ENCODE results near the gene OSBPL5. TPM values are rescaled to one million over a fixed set of nuclear protein-coding genes. Genes with fewer than 3 reads are reported as not detected.

Gene OSBPL5
- polyA plus RNA-seq, 2 of the 4 experiments (the other 2 are of a cell fraction), result 1.6 to 4.6 TPM

DNA sequence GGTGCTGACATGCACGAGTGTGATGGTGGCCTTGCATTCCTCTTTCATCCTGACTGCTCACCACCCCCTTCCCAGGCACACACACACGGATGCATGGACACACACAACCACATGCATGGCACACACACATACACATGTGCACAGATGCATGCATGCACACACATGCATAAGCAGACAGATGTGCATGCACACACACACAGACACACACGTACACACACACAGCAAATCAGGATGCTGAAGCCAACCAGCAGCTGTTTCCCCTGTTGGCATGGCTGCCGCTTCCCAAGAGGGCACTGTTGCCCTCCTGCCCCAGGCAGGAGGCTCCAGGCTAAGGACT is 15.3 kb downstream of the OSBPL5 start:
- Histone ChIP-seq H3K4me3 (no peak overlapping the region), H3K27ac (no peak overlapping the region), H3K9me3 (no peaks in the 10 kb centered on the region), H3K4me2 (no peak overlapping the region), H3K4me1 (peaks cover 14% of the 10 kb centered on the region; the same call in 2 of the 3 replicates)
- TF ChIP-seq PHF8 (IDR thresholded peaks at IDR 0.05; ENCODE audit: borderline replicate concordance, low read depth), result no peak
- TF ChIP-seq, protein P1, sequence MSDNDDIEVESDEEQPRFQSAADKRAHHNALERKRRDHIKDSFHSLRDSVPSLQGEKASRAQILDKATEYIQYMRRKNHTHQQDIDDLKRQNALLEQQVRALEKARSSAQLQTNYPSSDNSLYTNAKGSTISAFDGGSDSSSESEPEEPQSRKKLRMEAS (IDR thresholded peaks at IDR 0.05), result no peak
- TF ChIP-seq MAZ (IDR thresholded peaks at IDR 0.05; ENCODE audit: borderline replicate concordance, low read depth, low read length), result no peak
- no peak for TF ChIP-seq EP300 (IDR thresholded peaks at IDR 0.05)
- no peak for TF ChIP-seq SMC3 (IDR thresholded peaks at IDR 0.05)
- DNase-seq (ENCODE audit: low read depth in 1 of 2, low spot score in 1 of 2) (no peak), ATAC-seq (no peak), FAIRE-seq (no peak)
- ChIA-PET CTCF (interaction anchor here (0.7 to 1.4 kb wide), 2 partner anchors 26 to 113 kb away, joined by 3 read pairs; no protein-coding TSS in a partner anchor), POLR2A (no interaction called here)
- 91% methylated on average over 4 of the region's 4 CpGs for WGBS (ENCODE audit: missing lambda C conversion rate)

DNA sequence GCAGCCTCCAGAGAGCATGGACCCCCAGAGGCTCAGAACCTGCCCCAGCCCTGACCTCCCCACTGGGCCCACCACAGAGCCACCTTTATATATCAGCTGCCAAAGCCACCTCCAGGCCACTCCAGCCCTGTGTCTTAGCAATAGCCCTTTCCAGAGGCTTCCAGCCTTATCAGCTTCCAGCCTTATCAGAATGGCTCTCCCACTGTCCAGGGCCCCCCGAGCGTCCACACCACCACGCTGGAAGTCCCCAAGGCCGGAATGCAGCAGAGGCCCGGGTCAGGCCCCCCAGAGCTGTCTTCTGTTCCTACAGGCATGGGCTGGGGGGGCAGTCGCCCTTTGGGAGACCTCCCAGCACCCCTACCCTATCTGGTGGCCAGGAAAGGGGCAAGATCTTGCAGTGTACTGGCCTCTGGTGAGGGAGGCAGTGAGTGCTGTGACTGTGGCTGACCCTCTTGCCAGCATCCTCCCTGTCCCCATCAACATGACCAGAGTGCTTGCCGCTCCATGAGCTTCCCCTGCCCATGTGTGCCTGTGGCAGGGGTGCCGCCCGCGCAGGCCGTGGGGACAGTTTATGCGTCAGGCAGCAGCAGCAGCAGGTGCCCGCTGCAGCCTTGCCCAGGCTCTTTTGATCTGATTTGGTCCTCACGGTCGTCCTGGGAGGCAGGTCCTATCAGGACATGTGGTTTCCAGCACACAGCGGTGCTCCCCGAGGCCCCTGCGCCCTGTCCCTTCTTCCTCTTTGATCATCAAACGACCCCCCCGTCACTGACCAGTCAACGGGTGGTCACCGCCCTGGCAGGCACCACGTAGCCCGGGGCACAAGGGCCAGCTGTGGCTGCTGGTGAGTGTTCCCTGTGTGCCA is 15.9 kb downstream of the OSBPL5 start:
- H3K4me1 ChIP-seq, result peaks cover 11% of the 10 kb centered on the region; the same call in 2 of the 3 replicates
- DNase-seq (ENCODE audit: low read depth in 1 of 2, low spot score in 1 of 2) (no peak), FAIRE-seq (no peak), ATAC-seq (0 out of 6 replicates have a peak, but pooled peaks of 1 of the 2 experiments have one; percentile 13)
- 90% methylated on average over 6 of the region's 24 CpGs for WGBS (ENCODE audit: missing lambda C conversion rate)
- CTCF ChIA-PET, result no interaction called here
- H3K4me2 ChIP-seq, result no peak overlapping the region
- no peaks in the 10 kb centered on the region for H3K9me3 ChIP-seq
- no peak overlapping the region for H3K27ac ChIP-seq
- TF ChIP-seq, protein P2, sequence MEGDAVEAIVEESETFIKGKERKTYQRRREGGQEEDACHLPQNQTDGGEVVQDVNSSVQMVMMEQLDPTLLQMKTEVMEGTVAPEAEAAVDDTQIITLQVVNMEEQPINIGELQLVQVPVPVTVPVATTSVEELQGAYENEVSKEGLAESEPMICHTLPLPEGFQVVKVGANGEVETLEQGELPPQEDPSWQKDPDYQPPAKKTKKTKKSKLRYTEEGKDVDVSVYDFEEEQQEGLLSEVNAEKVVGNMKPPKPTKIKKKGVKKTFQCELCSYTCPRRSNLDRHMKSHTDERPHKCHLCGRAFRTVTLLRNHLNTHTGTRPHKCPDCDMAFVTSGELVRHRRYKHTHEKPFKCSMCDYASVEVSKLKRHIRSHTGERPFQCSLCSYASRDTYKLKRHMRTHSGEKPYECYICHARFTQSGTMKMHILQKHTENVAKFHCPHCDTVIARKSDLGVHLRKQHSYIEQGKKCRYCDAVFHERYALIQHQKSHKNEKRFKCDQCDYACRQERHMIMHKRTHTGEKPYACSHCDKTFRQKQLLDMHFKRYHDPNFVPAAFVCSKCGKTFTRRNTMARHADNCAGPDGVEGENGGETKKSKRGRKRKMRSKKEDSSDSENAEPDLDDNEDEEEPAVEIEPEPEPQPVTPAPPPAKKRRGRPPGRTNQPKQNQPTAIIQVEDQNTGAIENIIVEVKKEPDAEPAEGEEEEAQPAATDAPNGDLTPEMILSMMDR (IDR thresholded peaks at IDR 0.05), result no peak
- TF ChIP-seq EP300 (IDR thresholded peaks at IDR 0.05) (no peak), CHD2 (IDR thresholded peaks at IDR 0.05; ENCODE audit: low read length, partially characterized antibody) (no peak), RCOR1 (IDR thresholded peaks at IDR 0.05; ENCODE audit: low read depth, low read length) (no peak), KDM1A (IDR thresholded peaks at IDR 0.05; ENCODE audit: low read depth) (no peak), EHF (CRISPR knock-in tag; IDR thresholded peaks at IDR 0.05) (no peak)
- TF ChIP-seq, protein P3, sequence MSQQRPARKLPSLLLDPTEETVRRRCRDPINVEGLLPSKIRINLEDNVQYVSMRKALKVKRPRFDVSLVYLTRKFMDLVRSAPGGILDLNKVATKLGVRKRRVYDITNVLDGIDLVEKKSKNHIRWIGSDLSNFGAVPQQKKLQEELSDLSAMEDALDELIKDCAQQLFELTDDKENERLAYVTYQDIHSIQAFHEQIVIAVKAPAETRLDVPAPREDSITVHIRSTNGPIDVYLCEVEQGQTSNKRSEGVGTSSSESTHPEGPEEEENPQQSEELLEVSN (IDR thresholded peaks at IDR 0.05; ENCODE audit: borderline replicate concordance, low read depth), result no peak
- TF ChIP-seq, protein P4, sequence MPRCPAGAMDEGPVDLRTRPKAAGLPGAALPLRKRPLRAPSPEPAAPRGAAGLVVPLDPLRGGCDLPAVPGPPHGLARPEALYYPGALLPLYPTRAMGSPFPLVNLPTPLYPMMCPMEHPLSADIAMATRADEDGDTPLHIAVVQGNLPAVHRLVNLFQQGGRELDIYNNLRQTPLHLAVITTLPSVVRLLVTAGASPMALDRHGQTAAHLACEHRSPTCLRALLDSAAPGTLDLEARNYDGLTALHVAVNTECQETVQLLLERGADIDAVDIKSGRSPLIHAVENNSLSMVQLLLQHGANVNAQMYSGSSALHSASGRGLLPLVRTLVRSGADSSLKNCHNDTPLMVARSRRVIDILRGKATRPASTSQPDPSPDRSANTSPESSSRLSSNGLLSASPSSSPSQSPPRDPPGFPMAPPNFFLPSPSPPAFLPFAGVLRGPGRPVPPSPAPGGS (IDR thresholded peaks at IDR 0.05), result no peak
- POLR2A ChIA-PET, result no interaction called here
- no peak overlapping the region for H3K4me3 ChIP-seq

DNA sequence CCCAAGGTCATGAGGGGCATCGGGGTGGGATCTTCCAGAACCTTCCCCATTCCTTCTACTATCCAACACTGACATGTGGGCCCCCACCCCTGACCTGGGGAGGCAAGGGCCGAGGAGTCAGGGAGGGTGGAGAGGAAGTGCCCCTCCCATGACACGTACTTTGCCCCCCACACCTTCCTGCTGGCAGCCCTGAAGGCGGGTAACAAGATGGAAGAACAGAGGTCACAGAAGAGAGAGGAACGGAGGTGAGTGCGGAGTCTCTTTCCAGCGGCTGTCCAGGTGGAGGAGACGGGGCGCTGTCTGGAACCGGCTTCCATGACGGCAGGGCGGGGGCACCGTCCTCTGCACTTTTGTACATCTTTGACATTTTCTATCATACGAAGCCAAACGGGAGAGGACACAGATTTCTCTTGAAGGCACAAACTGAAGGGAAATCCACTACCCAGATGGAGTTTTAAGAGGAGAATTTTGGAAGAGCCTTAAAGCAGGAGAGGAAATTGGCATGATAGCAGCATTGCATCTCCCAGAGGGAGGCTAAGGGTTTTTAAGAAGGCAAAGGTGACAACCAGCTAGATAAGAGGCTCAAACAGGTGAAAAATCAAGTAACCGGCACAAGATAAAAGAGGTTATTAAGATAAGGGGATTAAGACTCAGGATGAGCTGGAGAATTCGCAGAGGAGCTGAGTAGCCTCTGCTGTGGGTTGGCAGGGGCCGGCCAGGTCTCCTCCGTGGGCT is 16.7 kb downstream of the OSBPL5 start:
- POLR2A ChIA-PET, result no interaction called here
- H3K4me2 ChIP-seq, result no peak overlapping the region
- H3K4me3 ChIP-seq, result no peak overlapping the region
- no peak for ATAC-seq
- peaks cover 4% of the 10 kb centered on the region; the same call in 2 of the 3 replicates for H3K4me1 ChIP-seq
- H3K27ac ChIP-seq, result no peak overlapping the region
- TF ChIP-seq ZC3H11A (IDR thresholded peaks at IDR 0.05) (no peak), CEBPB (IDR thresholded peaks at IDR 0.05) (no peak), EP300 (IDR thresholded peaks at IDR 0.05) (no peak), POLR2AphosphoS2 (conservative IDR thresholded peaks at IDR 0.05; ENCODE audit: low read length) (no peak), FOSB (CRISPR knock-in tag; IDR thresholded peaks at IDR 0.05) (no peak), HEYL (CRISPR knock-in tag; IDR thresholded peaks at IDR 0.05) (no peak), EHF (CRISPR knock-in tag; IDR thresholded peaks at IDR 0.05) (no peak), MAZ (IDR thresholded peaks at IDR 0.05; ENCODE audit: borderline replicate concordance, low read depth, low read length) (no peak), ESRRA (IDR thresholded peaks at IDR 0.05; ENCODE audit: borderline replicate concordance, low read length) (no peak), ZNF302 (CRISPR knock-in tag; IDR thresholded peaks at IDR 0.05) (no peak)
- TF ChIP-seq, protein P5, sequence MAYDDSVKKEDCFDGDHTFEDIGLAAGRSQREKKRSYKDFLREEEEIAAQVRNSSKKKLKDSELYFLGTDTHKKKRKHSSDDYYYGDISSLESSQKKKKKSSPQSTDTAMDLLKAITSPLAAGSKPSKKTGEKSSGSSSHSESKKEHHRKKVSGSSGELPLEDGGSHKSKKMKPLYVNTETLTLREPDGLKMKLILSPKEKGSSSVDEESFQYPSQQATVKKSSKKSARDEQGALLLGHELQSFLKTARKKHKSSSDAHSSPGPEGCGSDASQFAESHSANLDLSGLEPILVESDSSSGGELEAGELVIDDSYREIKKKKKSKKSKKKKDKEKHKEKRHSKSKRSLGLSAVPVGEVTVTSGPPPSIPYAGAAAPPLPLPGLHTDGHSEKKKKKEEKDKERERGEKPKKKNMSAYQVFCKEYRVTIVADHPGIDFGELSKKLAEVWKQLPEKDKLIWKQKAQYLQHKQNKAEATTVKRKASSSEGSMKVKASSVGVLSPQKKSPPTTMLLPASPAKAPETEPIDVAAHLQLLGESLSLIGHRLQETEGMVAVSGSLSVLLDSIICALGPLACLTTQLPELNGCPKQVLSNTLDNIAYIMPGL (CRISPR knock-in tag; IDR thresholded peaks at IDR 0.05; ENCODE audit: borderline replicate concordance), result no peak
- TF ChIP-seq, protein P6, sequence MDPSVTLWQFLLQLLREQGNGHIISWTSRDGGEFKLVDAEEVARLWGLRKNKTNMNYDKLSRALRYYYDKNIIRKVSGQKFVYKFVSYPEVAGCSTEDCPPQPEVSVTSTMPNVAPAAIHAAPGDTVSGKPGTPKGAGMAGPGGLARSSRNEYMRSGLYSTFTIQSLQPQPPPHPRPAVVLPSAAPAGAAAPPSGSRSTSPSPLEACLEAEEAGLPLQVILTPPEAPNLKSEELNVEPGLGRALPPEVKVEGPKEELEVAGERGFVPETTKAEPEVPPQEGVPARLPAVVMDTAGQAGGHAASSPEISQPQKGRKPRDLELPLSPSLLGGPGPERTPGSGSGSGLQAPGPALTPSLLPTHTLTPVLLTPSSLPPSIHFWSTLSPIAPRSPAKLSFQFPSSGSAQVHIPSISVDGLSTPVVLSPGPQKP (IDR thresholded peaks at IDR 0.05; ENCODE audit: low read depth, low read length), result no peak
- H3K9me3 ChIP-seq, result no peaks in the 10 kb centered on the region
- FAIRE-seq, result no peak
- CTCF ChIA-PET, result no interaction called here
- 92% methylated on average over 19 of the region's 19 CpGs for WGBS (ENCODE audit: missing lambda C conversion rate)
- DNase-seq (ENCODE audit: low read depth in 1 of 2, low spot score in 1 of 2), result no peak
